H9 (cell line): ENCODE results near the gene MMP24OS. TPM values are rescaled to one million over a fixed set of nuclear protein-coding genes. Genes with fewer than 3 reads are reported as not detected.

ENCODE experiments used
- DNase-seq: peaks from one replicate; pipeline ENCODE4 v3.0.0-alpha.2; 2017
- H2AFZ ChIP-seq: one replicate; pipeline ENCODE4 v1.6.1; 2013; ENCODE audit warnings: mild to moderate bottlenecking, low read length, control low read depth, moderate library complexity
- H2AK5ac ChIP-seq: 2 replicates; pipeline ENCODE4 v1.6.1; 2013; ENCODE audit warnings: low read length, control low read depth, mixed read lengths; ENCODE audit not compliant: insufficient read length
- H2BK120ac ChIP-seq: one replicate; pipeline ENCODE4 v1.6.1; 2013; ENCODE audit warnings: low read depth, mild to moderate bottlenecking, low read length, control low read depth, inconsistent platforms; ENCODE audit not compliant: poor library complexity, severe bottlenecking
- H2BK12ac ChIP-seq: 2 replicates; pipeline ENCODE4 v1.6.1; 2013; ENCODE audit warnings: low read length, control low read depth, mixed read lengths, low read depth; ENCODE audit not compliant: insufficient read length
- H2BK15ac ChIP-seq: 2 replicates; pipeline ENCODE4 v1.6.1; 2013; ENCODE audit warnings: low read depth, low read length, control low read depth
- H2BK20ac ChIP-seq: one replicate; pipeline ENCODE4 v1.6.1; 2013; ENCODE audit warnings: low read depth, mild to moderate bottlenecking, low read length, control low read depth, inconsistent platforms; ENCODE audit not compliant: poor library complexity, severe bottlenecking
- H2BK5ac ChIP-seq: 2 replicates; pipeline ENCODE4 v1.6.1; 2013; ENCODE audit warnings: low read length, control low read depth, mixed read lengths; ENCODE audit not compliant: insufficient read length
- H3K14ac ChIP-seq: 2 replicates; pipeline ENCODE4 v1.6.1; 2013; ENCODE audit warnings: low read length, control low read depth; ENCODE audit not compliant: insufficient read depth
- H3K18ac ChIP-seq: 2 replicates; pipeline ENCODE4 v1.6.1; 2013; ENCODE audit warnings: low read depth, mild to moderate bottlenecking, mixed read lengths, low read length, control low read depth; ENCODE audit not compliant: insufficient read length
- H3K23ac ChIP-seq: 2 replicates; pipeline ENCODE4 v1.6.1; 2013; ENCODE audit warnings: low read length, control low read depth, mixed read lengths, low read depth; ENCODE audit not compliant: insufficient read length
- H3K23me2 ChIP-seq: 2 replicates; pipeline ENCODE4 v1.6.1; 2013; ENCODE audit warnings: low read depth, mild to moderate bottlenecking, mixed read lengths, low read length, control low read depth; ENCODE audit not compliant: insufficient read length, poor library complexity, severe bottlenecking
- H3K27ac ChIP-seq: 2 replicates; pipeline ENCODE4 v1.5.1; 2013; ENCODE audit warnings: low read length, control low read depth, mixed read lengths, low read depth; ENCODE audit not compliant: insufficient read length
- H3K27me3 ChIP-seq: 2 replicates; pipeline ENCODE4 v1.6.1; 2013; ENCODE audit warnings: low read length, control low read depth, inconsistent platforms; ENCODE audit not compliant: insufficient read depth
- H3K4ac ChIP-seq: 2 replicates; pipeline ENCODE4 v1.6.1; 2013; ENCODE audit warnings: low read depth, mild to moderate bottlenecking, control low read depth, inconsistent platforms, low read length, moderate library complexity
- H3K4me1 ChIP-seq: 2 replicates; pipeline ENCODE4 v1.6.1; 2013; ENCODE audit warnings: low read length, control low read depth, inconsistent platforms; ENCODE audit not compliant: insufficient read depth
- H3K4me2 ChIP-seq: 2 replicates; pipeline ENCODE4 v1.6.1; 2013; ENCODE audit warnings: low read length, control low read depth, mixed read lengths; ENCODE audit not compliant: insufficient read length, insufficient read depth
- H3K56ac ChIP-seq: 2 replicates; pipeline ENCODE4 v1.6.1; 2013; ENCODE audit warnings: low read depth, mild to moderate bottlenecking, mixed read lengths, low read length, control low read depth; ENCODE audit not compliant: insufficient read length
- H3K79me1 ChIP-seq: 2 replicates; pipeline ENCODE4 v1.6.1; 2013; ENCODE audit warnings: low read depth, mild to moderate bottlenecking, moderate library complexity, low read length, control low read depth, inconsistent platforms; ENCODE audit not compliant: insufficient read depth, poor library complexity, severe bottlenecking
- H3K79me2 ChIP-seq: 2 replicates; pipeline ENCODE4 v1.6.1; 2013; ENCODE audit warnings: low read length, control low read depth, inconsistent platforms; ENCODE audit not compliant: insufficient read depth
- H3K9ac ChIP-seq: 2 replicates; pipeline ENCODE4 v1.6.1; 2013; ENCODE audit warnings: low read length, control low read depth, mixed read lengths; ENCODE audit not compliant: insufficient read length; ENCODE audit errors: extremely low read depth
- H3K9me3 ChIP-seq: one replicate; pipeline ENCODE4 v1.6.1; 2013; ENCODE audit warnings: low read depth, low read length, inconsistent platforms; ENCODE audit not compliant: control insufficient read depth
- H3T11ph ChIP-seq: one replicate; pipeline ENCODE4 v1.6.1; 2013; ENCODE audit warnings: mild to moderate bottlenecking, low read length, control low read depth, inconsistent platforms
- H4K20me1 ChIP-seq: one replicate; pipeline ENCODE4 v1.6.1; 2013; ENCODE audit not compliant: control insufficient read depth, insufficient read length, insufficient read depth
- H4K5ac ChIP-seq: 2 replicates; pipeline ENCODE4 v1.6.1; 2013; ENCODE audit warnings: low read depth, mild to moderate bottlenecking, mixed read lengths, low read length, control low read depth; ENCODE audit not compliant: insufficient read length
- H4K8ac ChIP-seq: replicated peaks from 2 replicates; pipeline ENCODE4 v1.6.1; 2013; ENCODE audit warnings: low read length, control low read depth, mixed read lengths, low read depth; ENCODE audit not compliant: insufficient read length
- H4K91ac ChIP-seq: 2 replicates; pipeline ENCODE4 v1.6.1; 2013; ENCODE audit warnings: low read depth, mild to moderate bottlenecking, moderate library complexity, mixed read lengths, low read length, control low read depth; ENCODE audit not compliant: insufficient read length
- H3K27ac Mint-ChIP-seq, 3 experiments: 2 replicates in 2 of 3; 3 replicates in 1 of 3; pipeline ENCODE4 v1.8.0; 2020 to 2021; ENCODE audit warnings: mixed read lengths in 3 of 3, mild to moderate bottlenecking in 1 of 3, moderate library complexity in 1 of 3
- H3K27me3 Mint-ChIP-seq: 2 replicates; pipeline ENCODE4 v1.8.0; 2021; ENCODE audit warnings: low read depth, mild to moderate bottlenecking, moderate library complexity, mixed read lengths
- H3K36me3 Mint-ChIP-seq, 3 experiments: 2 replicates in 2 of 3; 3 replicates in 1 of 3; pipeline ENCODE4 v1.8.0; 2020 to 2021; ENCODE audit warnings: low read depth in 3 of 3, mixed read lengths in 3 of 3; ENCODE audit not compliant: insufficient read depth in 1 of 3
- H3K4me1 Mint-ChIP-seq, 2 experiments: 2 replicates each; pipeline ENCODE4 v1.8.0; 2020; ENCODE audit warnings: mixed read lengths in 2 of 2
- H3K4me3 Mint-ChIP-seq, 2 experiments: 2 replicates in 1 of 2; 3 replicates in 1 of 2; pipeline ENCODE4 v1.8.0; 2020 to 2021; ENCODE audit warnings: mild to moderate bottlenecking in 2 of 2, mixed read lengths in 2 of 2, moderate library complexity in 1 of 2
- H3K9me3 Mint-ChIP-seq, 2 experiments: 2 replicates in 1 of 2; 3 replicates in 1 of 2; pipeline ENCODE4 v1.8.0; 2020; ENCODE audit warnings: mild to moderate bottlenecking in 2 of 2, mixed read lengths in 2 of 2, moderate library complexity in 1 of 2
- WGBS: extraction: QIAGEN DNeasy Blood & Tissue Kit; methylation state at CpG from one replicate; pipeline ENCODE4 v1.1.7; 2013; ENCODE audit warnings: missing lambda C conversion rate, low lambda C conversion rate, mixed read lengths; ENCODE audit not compliant: insufficient read length; ENCODE audit errors: extremely low coverage; 5-methylcytosine and 5-hydroxymethylcytosine counted together
- total RNA-seq: library from RNA; stranded (reverse); gene quantifications from 2 replicates; pipeline ENCODE4 v1.2.1, GENCODE V29; 2021
- TF ChIP-seq, protein P1 (sequence below): fragments of 200-600 bp; sonication (generic); conservative IDR thresholded peaks from 3 replicates; pipeline ENCODE4 v1.8.0; 2021; ENCODE audit warnings: antibody characterized with exemption, mild to moderate bottlenecking

Gene MMP24OS
- total RNA-seq, 1 experiment from 2014 or later = 43.8 TPM

DNA sequence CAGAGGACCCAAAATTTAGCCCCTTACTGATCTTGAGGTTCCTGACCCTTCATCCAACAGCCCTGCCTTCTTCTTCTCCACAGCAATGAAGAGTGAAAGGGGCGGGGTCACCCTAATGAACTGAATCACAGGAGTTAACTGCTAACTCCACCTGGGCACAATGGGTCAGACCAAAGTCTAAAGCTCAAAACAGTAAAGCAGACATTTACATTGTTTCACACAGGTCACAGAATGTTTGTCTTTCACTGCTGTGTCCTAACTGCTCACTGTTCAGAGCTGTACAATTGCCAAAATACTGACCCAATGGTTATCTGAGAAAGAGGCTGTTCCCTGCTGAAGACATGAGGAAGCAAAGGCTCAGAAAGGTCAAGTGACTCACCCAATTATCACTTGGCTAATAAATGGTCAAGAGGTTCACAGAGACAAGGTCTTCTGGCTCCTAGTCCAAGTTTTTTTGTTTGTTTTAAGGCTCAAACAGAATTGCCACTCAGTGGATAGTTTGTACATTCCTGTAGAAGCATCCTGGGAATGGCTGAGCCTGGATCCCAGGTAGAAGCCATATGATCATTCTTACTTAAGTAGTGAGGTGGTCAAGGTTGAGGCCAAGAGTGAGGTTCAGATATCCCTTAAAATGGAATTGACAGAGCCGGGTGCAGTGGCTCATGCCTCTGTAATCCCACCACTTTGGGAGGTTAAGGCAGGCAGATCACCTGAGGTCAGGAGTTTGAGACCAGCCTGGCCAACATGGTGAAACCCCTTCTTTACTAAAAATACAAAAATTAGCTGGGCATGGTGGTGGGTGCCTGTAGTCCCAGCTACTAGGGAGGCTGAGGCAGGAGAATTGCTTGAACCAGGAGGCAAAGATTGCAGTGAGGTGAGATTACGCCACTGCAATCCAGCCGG, 49.4 kb upstream of the MMP24OS start:
- no CpG with 5 or more reads among the region's 4 CpGs for WGBS
- Histone ChIP-seq H3K27ac (no peak overlapping the region), H3K4ac (no peak overlapping the region), H2BK5ac (no peak overlapping the region), H2AK5ac (no peak overlapping the region), H2AFZ (no peak overlapping the region), H3K27me3 (no peaks in the 10 kb centered on the region), H3K9me3 (no peaks in the 10 kb centered on the region), H3K18ac (no peak overlapping the region), H2BK120ac (no peak overlapping the region), H3K56ac (no peak overlapping the region), H3K23ac (no peak overlapping the region), H3T11ph (no peak overlapping the region), H2BK12ac (no peak overlapping the region), H4K5ac (no peak overlapping the region), H3K4me1 (0 out of 2 replicates have a peak, but pooled peaks cover 2% of the 10 kb centered on the region), H3K79me2 (no peaks in the 10 kb centered on the region), H3K4me2 (no peak overlapping the region), H4K20me1 (no peaks in the 10 kb centered on the region), H2BK15ac (no peak overlapping the region), H3K23me2 (no peaks in the 10 kb centered on the region), H3K9ac (no peak overlapping the region), H3K14ac (no peak overlapping the region), H3K79me1 (no peaks in the 10 kb centered on the region), H4K91ac (no peak overlapping the region), H2BK20ac (no peak overlapping the region), H4K8ac (no peak overlapping the region)
- TF ChIP-seq, protein P1, sequence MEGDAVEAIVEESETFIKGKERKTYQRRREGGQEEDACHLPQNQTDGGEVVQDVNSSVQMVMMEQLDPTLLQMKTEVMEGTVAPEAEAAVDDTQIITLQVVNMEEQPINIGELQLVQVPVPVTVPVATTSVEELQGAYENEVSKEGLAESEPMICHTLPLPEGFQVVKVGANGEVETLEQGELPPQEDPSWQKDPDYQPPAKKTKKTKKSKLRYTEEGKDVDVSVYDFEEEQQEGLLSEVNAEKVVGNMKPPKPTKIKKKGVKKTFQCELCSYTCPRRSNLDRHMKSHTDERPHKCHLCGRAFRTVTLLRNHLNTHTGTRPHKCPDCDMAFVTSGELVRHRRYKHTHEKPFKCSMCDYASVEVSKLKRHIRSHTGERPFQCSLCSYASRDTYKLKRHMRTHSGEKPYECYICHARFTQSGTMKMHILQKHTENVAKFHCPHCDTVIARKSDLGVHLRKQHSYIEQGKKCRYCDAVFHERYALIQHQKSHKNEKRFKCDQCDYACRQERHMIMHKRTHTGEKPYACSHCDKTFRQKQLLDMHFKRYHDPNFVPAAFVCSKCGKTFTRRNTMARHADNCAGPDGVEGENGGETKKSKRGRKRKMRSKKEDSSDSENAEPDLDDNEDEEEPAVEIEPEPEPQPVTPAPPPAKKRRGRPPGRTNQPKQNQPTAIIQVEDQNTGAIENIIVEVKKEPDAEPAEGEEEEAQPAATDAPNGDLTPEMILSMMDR = no peak
- Mint-ChIP-seq H3K9me3 (no peaks in the 10 kb centered on the region), H3K4me1 (peaks cover 5 to 6% of the 10 kb centered on the region in 2 experiments), H3K27ac (no peak overlapping the region; a peak in 1 of 7 replicates), H3K27me3 (no peaks in the 10 kb centered on the region), H3K4me3 (no peak overlapping the region), H3K36me3 (no peaks in the 10 kb centered on the region)
- DNase-seq = no peak
